NCI-H524 treated with DMSO at 0.1 percent for 48 hours (cell line): ENCODE results near the gene NUP98.

Source experiments
- DNase-seq: peaks from one replicate; lab custom pipeline; 2025; lab: John Stamatoyannopoulos, UW

NUP98 gene

GRCh38 chr11:3735827-3736226 lies 61.5 kb downstream of the NUP98 start:
- DNase-seq, result no peak

GRCh38 chr11:3732671-3733436 lies 64.5 kb downstream of the NUP98 start:
- DNase-seq, result no peak

DNA sequence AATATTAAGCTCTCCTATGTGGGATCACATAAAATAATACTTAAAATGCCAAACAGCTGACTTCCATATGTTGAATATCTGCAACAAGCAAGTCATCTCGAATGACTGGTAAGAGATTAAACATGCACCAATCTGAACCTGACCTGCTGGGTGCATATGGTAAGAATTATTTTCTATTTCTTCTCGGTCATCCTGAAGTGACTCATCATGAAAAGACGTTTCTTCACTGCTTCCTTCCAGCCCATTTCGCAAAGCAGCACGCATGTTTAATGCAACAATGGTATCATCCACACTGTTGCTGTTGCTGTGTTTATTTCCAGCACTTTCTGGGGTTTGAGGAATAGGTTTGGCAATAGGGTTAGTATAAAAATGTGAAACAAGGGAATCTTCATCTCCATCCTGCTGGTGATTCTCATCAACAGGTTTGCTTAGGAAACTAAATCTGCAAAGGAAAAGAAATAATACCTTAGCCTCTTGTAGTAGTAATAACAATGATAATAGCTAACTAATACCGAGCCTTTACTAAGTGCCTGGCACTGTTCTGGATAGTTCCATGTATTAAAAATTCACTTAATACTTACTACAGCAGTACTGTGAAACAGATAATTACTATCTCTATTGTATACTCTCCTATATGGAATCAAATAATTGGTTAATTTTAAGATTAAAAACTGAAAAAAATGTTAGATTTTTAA lies 74.2 kb downstream of the NUP98 start:
- no peak for DNase-seq

- DNase-seq, result no peak
These were observed 75.3 kb downstream of the NUP98 start for GRCh38 chr11:3722100-3722499.

DNA sequence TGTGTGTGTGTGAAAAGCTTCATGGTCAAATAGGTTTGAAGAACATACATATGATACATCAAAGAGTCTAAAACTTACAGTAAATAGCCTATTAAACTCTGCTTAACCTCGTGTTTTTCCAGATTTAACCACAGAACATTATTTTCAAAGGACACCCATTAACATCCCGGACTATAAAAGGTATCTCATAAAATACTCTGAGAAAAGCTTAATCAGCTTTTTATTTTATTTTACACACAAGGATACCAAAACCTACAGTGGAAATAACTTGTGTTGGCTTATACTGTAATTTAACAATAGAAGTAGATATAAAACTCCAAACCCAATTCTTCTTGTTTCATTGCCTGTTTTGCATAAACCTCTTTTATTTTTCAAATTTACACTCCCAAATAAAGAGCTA lies 76.4 kb downstream of the NUP98 start:
- DNase-seq, result no peak

DNA sequence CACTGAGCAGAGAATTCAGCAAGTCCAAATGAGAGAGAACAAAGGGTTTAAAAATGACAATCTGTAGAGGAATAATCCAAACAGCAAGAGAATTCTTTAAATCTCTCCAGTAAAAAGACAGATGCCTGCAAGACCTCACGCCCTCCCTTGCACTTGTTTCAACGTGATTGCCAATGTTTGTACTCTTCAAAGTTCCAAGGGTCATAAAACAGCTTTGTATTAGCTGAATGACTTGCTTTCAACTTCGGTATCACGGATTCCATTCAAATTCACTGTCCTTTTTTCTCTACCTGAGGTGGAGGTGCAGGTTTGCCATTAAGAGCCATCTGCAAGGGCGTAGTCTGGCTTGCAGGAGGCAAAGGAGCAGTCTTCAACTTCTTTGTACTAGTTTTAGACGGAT lies 85.1 kb downstream of the NUP98 start:
- no peak for DNase-seq

DNA sequence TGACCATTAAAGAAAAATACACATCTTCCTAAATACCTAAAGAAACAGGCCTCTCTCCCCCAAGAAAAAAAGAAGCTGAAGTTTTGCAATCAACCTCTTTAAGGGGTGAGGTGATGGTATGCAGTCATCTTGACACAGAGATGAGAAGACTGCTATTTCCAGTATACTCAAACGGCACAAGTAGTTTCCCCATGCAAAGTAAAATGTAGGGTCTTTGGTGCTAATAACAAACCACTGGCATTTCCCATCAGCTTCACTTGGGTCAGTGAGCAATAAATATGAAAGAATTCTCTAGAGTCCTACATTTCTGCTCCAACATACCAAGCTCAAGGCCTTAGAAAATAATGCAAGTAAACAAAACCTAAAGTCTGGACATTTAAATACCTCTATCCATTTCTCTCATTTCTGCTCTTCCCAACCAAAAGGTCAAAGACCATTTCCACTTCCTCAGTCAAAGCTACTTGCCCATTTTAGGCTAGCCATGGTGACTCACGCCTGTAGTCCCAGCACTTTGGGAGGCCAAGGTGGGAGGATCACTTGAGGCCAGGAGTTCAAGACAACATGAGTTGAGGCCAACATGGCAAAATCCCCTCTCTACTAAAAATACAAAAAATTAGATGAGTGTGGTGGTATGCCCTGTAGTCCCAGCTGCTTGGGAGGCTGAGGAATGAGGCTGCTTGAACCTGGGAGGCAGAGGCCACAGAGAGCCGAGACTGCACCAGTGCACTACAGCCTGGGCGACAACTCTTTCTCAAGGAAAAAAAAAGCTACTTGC lies 86.7 kb downstream of the NUP98 start:
- DNase-seq, result no peak

- DNase-seq, result no peak
These were observed 87.4 kb downstream of the NUP98 start for GRCh38 chr11:3709977-3710376.

DNA sequence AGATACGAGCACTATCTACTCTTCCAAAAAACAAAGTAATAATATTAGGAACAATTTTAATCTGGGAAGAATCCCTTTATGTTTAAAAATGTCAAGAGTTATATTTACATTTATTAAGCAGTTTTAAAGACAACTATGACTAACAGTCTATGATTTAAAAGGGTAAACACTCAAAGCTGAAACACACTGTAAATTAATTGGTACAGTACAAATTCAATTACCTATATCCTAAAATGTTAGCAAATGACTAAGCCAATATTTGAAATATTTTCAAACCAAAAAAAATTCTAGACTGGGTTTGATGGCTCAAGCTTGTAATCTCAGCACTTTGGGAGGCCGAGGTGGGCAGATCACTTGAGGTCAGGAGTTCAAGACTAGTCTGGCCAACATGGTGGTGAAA lies 90.2 kb downstream of the NUP98 start:
- DNase-seq, result no peak

DNA sequence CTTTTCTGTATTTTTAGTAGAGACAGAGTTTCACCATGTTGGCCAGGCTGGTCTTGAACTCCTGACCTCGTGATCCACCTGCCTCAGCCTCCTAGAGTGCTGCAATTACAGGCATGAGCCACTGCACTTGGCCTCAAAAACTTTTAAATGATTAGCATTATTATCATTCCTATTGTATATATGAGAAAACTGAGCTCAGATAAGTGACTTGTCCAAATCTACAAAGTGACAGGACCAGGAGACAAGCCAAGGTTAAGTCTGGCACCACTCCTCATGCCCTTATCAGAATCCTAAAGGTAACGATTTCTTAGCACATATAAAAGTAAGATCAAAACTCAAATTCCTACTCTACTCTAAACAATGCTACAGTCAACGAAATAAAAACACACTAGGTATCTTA lies 94.0 kb downstream of the NUP98 start:
- no peak for DNase-seq

GRCh38 chr11:3700910-3701309 lies 96.4 kb downstream of the NUP98 start:
- no peak for DNase-seq

- no peak for DNase-seq
These were observed 96.9 kb downstream of the NUP98 start for GRCh38 chr11:3700410-3700809.

- no peak for DNase-seq
These were observed 110.6 kb downstream of the NUP98 start for GRCh38 chr11:3686751-3687150.

GRCh38 chr11:3685923-3686322 lies 111.4 kb downstream of the NUP98 start:
- DNase-seq, result no peak

GRCh38 chr11:3684819-3685172 lies 112.6 kb downstream of the NUP98 start:
- no peak for DNase-seq

GRCh38 chr11:3684129-3684818 lies 113.1 kb downstream of the NUP98 start:
- no peak for DNase-seq

GRCh38 chr11:3683039-3683438 lies 114.3 kb downstream of the NUP98 start:
- DNase-seq, result no peak

DNA sequence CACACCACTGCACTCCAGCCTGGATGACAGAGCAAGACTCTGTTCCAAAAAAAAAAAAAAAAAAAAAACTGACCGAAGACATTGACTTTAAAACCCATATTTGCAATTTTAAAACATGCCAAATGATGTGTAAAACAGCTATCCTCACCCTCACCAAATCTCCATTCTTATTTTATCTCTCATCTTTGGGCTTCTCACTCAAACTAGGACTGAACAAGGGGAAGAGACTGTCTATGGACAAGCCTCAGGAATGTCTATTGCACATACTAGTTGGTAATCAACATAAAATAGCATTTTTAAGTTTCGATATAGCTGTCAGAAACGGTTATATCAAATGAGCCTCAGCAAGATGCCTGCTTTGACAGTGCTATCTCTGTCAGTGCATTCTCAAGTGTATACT lies 118.3 kb downstream of the NUP98 start:
- no peak for DNase-seq

GRCh38 chr11:3675971-3676370 lies 121.4 kb downstream of the NUP98 start:
- no peak for DNase-seq

DNA sequence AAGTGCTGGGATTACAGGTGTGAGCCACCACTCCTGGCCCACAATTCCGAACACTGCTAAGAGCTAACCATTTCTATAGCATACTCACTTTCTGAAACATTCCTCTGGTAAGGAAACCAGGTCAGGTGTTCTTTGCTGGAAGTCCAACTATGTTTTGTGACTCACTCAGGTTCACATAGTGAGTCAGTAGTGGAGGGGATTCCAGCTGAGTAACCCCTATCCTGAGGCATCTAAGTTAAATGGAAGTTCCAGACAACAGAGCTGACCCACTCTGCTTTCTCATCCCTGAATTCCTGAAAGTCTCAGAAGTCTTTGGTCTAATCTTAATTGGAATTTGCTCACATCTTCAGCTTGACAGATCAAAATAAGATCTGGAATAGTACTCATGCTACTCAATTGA lies 123.2 kb downstream of the NUP98 start:
- DNase-seq, result no peak

DNA sequence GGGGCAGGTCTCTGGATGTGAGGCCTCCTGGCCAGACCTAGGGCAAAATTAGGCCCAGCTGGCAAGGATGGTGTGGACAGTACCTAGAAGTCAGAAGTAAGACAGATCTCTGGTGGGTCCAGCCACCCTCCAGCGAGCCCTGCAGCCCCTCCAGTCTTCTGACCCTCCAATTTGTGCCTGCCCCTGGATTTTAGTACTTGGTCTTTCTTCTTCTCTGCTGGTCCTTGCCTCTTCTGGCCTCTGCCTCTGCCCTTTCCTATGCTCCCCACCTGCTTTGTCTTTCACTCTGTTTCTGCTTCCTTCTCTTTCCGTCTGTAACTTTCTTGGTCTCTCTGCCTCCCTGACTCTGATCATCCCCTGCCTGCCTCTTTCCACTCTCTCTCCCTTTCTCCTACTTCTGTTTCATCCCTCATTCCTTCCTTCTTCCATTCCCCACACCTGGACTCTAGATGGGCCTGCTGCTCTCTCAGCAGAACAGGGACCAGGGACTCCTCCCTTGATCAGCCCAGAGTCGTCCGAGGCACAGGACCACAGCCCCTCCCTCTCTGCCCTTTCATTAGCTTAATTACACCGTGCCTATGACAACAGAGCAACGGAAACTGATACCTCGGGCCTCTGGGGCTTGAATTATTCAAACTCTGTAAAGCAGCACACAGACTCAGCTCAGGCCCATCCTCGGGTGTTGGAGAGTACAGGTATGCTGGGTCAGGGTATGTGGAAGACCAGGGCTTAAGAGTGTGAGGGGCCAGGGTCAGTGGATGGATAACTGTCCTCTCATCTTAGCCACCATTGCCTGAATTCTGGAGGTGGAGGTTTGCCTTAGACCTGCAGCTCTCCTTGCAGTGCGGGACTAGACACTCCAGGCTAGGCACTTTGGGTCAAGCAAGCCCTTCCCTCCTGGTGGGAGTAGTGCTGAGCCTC lies 125.8 kb downstream of the NUP98 start, which contains the start of gene CHRNA10:
CHRNA10 (minus strand) TSS at position 51 of the 921 bp plus-strand sequence. CDS start 72 bp downstream, outside the sequence.
- DNase-seq, result no peak
